Sigmoid colon (tissue), 7 donors: ENCODE measurements around the gene SIRT3. TPM values are rescaled to one million over a fixed set of nuclear protein-coding genes. Genes with fewer than 3 reads are reported as not detected.

ENCODE experiments used
- DNase-seq: peaks from one replicate; pipeline ENCODE4 v3.0.0-alpha.2; 2019
- H3K27ac ChIP-seq, 4 donors: fragments of 200-600 bp; sonication (generic); one replicate each; pipeline ENCODE4 v1.5.1; 2016 to 2019; ENCODE audit warnings: mild to moderate bottlenecking in 1 of 4
- H3K27me3 ChIP-seq, 3 donors: fragments of 200-600 bp; sonication (generic); one replicate each; pipeline ENCODE4 v1.5.1; 2019; ENCODE audit warnings: mild to moderate bottlenecking in 1 of 3
- H3K36me3 ChIP-seq, 4 donors: fragments of 200-600 bp; sonication (generic); one replicate each; pipeline ENCODE4 v1.5.1; 2016 to 2019
- H3K4me1 ChIP-seq, 4 donors: fragments of 200-600 bp; sonication (generic); one replicate each; pipeline ENCODE4 v1.5.1; 2017 to 2019
- H3K4me3 ChIP-seq, 4 donors: fragments of 200-600 bp; sonication (generic); one replicate each; pipeline ENCODE4 v1.5.1; 2017 to 2019; ENCODE audit warnings: mild to moderate bottlenecking in 2 of 4, moderate library complexity in 1 of 4
- H3K9me3 ChIP-seq, 4 donors: fragments of 200-600 bp in 3 of 4; sonication (generic) in 3 of 4; one replicate each; pipeline versions ENCODE4 v1.5.1 to v1.6.1; 2013 to 2019
- CTCF ChIP-seq, 4 experiments: fragments of 450-650 bp in 3 of 4; fragments of 200-600 bp in 1 of 4; IDR thresholded peaks; one replicate each; pipeline ENCODE4 v1.5.1; 2016 to 2019; ENCODE audit warnings: antibody characterized with exemption in 4 of 4, mild to moderate bottlenecking in 3 of 4, moderate library complexity in 2 of 4
- EP300 ChIP-seq, 4 donors: sonication (generic); formaldehyde crosslinking; IDR thresholded peaks; one replicate each; pipeline ENCODE4 v1.6.1; 2017; ENCODE audit warnings: antibody characterized with exemption in 4 of 4
- POLR2A ChIP-seq, 2 donors: fragments of 450-650 bp; IDR thresholded peaks; one replicate each; pipeline ENCODE4 v1.6.1; 2016; ENCODE audit warnings: antibody characterized with exemption in 2 of 2, mild to moderate bottlenecking in 2 of 2, moderate library complexity in 2 of 2
- POLR2AphosphoS5 ChIP-seq, 4 donors: sonication (generic); formaldehyde crosslinking; IDR thresholded peaks; one replicate each; pipeline ENCODE4 v1.6.1; 2017; ENCODE audit warnings: antibody characterized with exemption in 4 of 4
- WGBS, 2 donors: extraction: QIAGEN DNeasy Blood & Tissue Kit; methylation state at CpG; one replicate each; pipeline ENCODE4 v1.1.7; 2013; 5-methylcytosine and 5-hydroxymethylcytosine counted together
- intact Hi-C: fragments of 100-400 bp; cut with DNase I; formaldehyde crosslinking; loops from one replicate; pipeline ENCODE4 v1.15.1; 2023
- polyA plus RNA-seq, 3 donors: library from polyadenylated mRNA; stranded (reverse); fragments of 200-250 nt; gene quantifications; one replicate each; pipeline ENCODE4 v1.2.3, GENCODE V29; 2013
- total RNA-seq, 4 donors: library from RNA; depleted of rRNA; stranded (reverse); fragments of >200 nt; gene quantifications; one replicate each; pipeline ENCODE4 v1.1.0, GENCODE V29; 2016
- donor health status: healthy with polysubstance abuse.
- donor health status: Bipolar disorder and iron deficiency.
- donor health status: healthy.

Gene SIRT3
- total and polyA plus RNA-seq, 7 donors: 6.4 to 21.0 (median 12.2) TPM

GRCh38 chr11:280706-281485, 44.8 kb upstream of the SIRT3 start:
- peak; percentile 56 for DNase-seq
- peak overlapping the region in 3 of 4 donors; percentile 3 to 32 (median 22) for H3K4me3 ChIP-seq
- 8 to 11% methylated on average over 79 of the region's 79 CpGs for WGBS, 2 donors

DNA sequence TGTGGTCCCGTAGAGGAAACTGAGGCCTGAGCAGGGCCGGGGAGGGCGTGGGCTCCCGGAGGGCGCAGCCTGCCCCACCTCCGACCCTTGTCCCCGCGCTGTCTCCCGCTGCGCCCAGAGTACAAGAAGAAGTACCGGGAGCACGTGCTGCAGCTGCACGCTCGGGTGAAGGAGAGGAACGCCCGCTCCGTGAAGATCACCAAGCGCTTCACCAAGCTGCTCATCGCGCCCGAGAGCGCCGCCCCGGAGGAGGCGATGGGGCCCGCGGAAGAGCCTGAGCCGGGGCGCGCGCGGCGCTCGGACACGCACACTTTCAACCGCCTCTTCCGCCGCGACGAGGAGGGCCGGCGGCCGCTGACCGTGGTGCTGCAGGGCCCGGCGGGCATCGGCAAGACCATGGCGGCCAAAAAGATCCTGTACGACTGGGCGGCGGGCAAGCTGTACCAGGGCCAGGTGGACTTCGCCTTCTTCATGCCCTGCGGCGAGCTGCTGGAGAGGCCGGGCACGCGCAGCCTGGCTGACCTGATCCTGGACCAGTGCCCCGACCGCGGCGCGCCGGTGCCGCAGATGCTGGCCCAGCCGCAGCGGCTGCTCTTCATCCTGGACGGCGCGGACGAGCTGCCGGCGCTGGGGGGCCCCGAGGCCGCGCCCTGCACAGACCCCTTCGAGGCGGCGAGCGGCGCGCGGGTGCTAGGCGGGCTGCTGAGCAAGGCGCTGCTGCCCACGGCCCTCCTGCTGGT, 44.0 kb upstream of the SIRT3 start:
- DNase-seq: peak; percentile 63
- peak overlapping the region in 3 of 4 donors; percentile 7 to 32 (median 22) for H3K4me3 ChIP-seq
- H3K36me3 ChIP-seq: no peaks in the 10 kb centered on the region
- peaks cover 0 to 31% (median 26%) of the 10 kb centered on the region in 4 donors for H3K4me1 ChIP-seq
- peaks cover 46 to 76% (median 62%) of the 10 kb centered on the region in 3 donors for H3K27me3 ChIP-seq
- intact Hi-C loops: no loop called here
- no peaks in the 10 kb centered on the region for H3K9me3 ChIP-seq
- 1 to 3% methylated on average over 85 of the region's 85 CpGs for WGBS, 2 donors
- TF ChIP-seq POLR2A (IDR thresholded peaks at IDR 0.05) (no peak), POLR2AphosphoS5 (IDR thresholded peaks at IDR 0.05) (no peak), EP300 (IDR thresholded peaks at IDR 0.05) (no peak), CTCF (IDR thresholded peaks at IDR 0.05) (no peak)
- H3K27ac ChIP-seq: no peak overlapping the region

More at GRCh38 chr11:280706-281485, 44.8 kb upstream of the SIRT3 start:
- H3K9me3 ChIP-seq: no peaks in the 10 kb centered on the region
- H3K27me3 ChIP-seq: peaks cover 46 to 84% (median 69%) of the 10 kb centered on the region in 3 donors
- H3K36me3 ChIP-seq: no peaks in the 10 kb centered on the region
- intact Hi-C loops: no loop called here
- TF ChIP-seq POLR2AphosphoS5 (IDR thresholded peaks at IDR 0.05): no peak
- TF ChIP-seq EP300 (IDR thresholded peaks at IDR 0.05): no peak
- TF ChIP-seq POLR2A (IDR thresholded peaks at IDR 0.05): no peak
- TF ChIP-seq CTCF (IDR thresholded peaks at IDR 0.05): no peak
- H3K27ac ChIP-seq: no peak overlapping the region
- H3K4me1 ChIP-seq: peaks cover 0 to 31% (median 26%) of the 10 kb centered on the region in 4 donors

GRCh38 chr11:279040-279965, 43.2 kb upstream of the SIRT3 start:
- H3K9me3 ChIP-seq: no peaks in the 10 kb centered on the region
- DNase-seq: peak; percentile 58
- peaks cover 42 to 68% (median 57%) of the 10 kb centered on the region in 3 donors for H3K27me3 ChIP-seq
- H3K4me1 ChIP-seq: peaks cover 0 to 31% (median 26%) of the 10 kb centered on the region in 4 donors
- TF ChIP-seq POLR2A (IDR thresholded peaks at IDR 0.05) (no peak), CTCF (IDR thresholded peaks at IDR 0.05) (no peak), EP300 (IDR thresholded peaks at IDR 0.05) (no peak), POLR2AphosphoS5 (IDR thresholded peaks at IDR 0.05) (no peak)
- H3K36me3 ChIP-seq: no peaks in the 10 kb centered on the region
- intact Hi-C loops: no loop called here
- 7 to 16% methylated on average over 97 of the region's 97 CpGs for WGBS, 2 donors
- peak overlapping the region in 3 of 4 donors; percentile 7 to 32 (median 22) for H3K4me3 ChIP-seq
- H3K27ac ChIP-seq: no peak overlapping the region
